Karpas-422 (cell line): ENCODE results near the gene EPHB1. TPM values are rescaled to one million over a fixed set of nuclear protein-coding genes. Genes with fewer than 3 reads are reported as not detected.

Source experiments
- DNase-seq: peaks from one replicate; pipeline ENCODE4 v3.0.0-alpha.2; 2015
- H2AFZ ChIP-seq: fragments of 200-600 bp; sonication (generic); 2 replicates; pipeline ENCODE4 v1.6.1; 2014; ENCODE audit warnings: antibody characterized with exemption, low read length, mixed read lengths
- H3K27ac ChIP-seq: fragments of 200-600 bp; sonication (generic); 2 replicates; pipeline ENCODE4 v1.5.1; 2014; ENCODE audit warnings: mild to moderate bottlenecking, low read length, moderate library complexity
- H3K27me3 ChIP-seq: fragments of 200-600 bp; sonication (generic); 2 replicates; pipeline ENCODE4 v1.6.1; 2014; ENCODE audit warnings: low read length, mixed read lengths
- H3K36me3 ChIP-seq: fragments of 200-600 bp; sonication (generic); 2 replicates; pipeline ENCODE4 v1.6.1; 2014; ENCODE audit warnings: low read length, mixed read lengths; ENCODE audit not compliant: insufficient read depth
- H3K4me1 ChIP-seq: fragments of 200-600 bp; sonication (generic); 2 replicates; pipeline ENCODE4 v1.6.1; 2014; ENCODE audit warnings: mild to moderate bottlenecking, low read length, mixed read lengths
- H3K4me2 ChIP-seq: fragments of 200-600 bp; sonication (generic); 2 replicates; pipeline ENCODE4 v1.6.1; 2014; ENCODE audit warnings: low read length, low read depth, mild to moderate bottlenecking; ENCODE audit not compliant: poor library complexity, severe bottlenecking
- H3K4me3 ChIP-seq: fragments of 200-600 bp; sonication (generic); 2 replicates; pipeline ENCODE4 v1.5.1; 2014; ENCODE audit warnings: mild to moderate bottlenecking, antibody characterized with exemption, low read length, mixed read lengths
- H3K79me2 ChIP-seq: fragments of 200-600 bp; sonication (generic); 2 replicates; pipeline ENCODE4 v1.6.1; 2014; ENCODE audit warnings: mild to moderate bottlenecking, low read length, mixed read lengths
- H3K9ac ChIP-seq: fragments of 200-600 bp; sonication (generic); 2 replicates; pipeline ENCODE4 v1.6.0; 2014; ENCODE audit warnings: low read length
- H3K9me2 ChIP-seq: fragments of 200-600 bp; sonication (generic), shearing (Covaris generic); replicated peaks from 2 replicates; pipeline ENCODE4 v1.6.0; 2014; ENCODE audit warnings: mild to moderate bottlenecking, low read length, moderate library complexity; ENCODE audit not compliant: insufficient read depth
- H3K9me3 ChIP-seq: fragments of 300-700, 200-600 bp; sonication (generic); 2 replicates; pipeline ENCODE4 v1.6.1; 2014; ENCODE audit warnings: low read length, mixed read lengths
- H4K20me1 ChIP-seq: fragments of 200-600 bp; sonication (generic); 2 replicates; pipeline ENCODE4 v1.6.1; 2014; ENCODE audit warnings: mild to moderate bottlenecking, antibody characterized with exemption, low read length, low read depth; ENCODE audit not compliant: insufficient read depth
- total RNA-seq: library from RNA; depleted of rRNA; stranded (reverse); fragments of >200 nt; shearing (Covaris generic); gene quantifications from 2 replicates; pipeline ENCODE4 v1.2.3, GENCODE V29; 2014; ENCODE audit warnings: low replicate concordance

EPHB1 gene
- total RNA-seq, 1 experiment from 2014 or later: 24.1 TPM

DNA sequence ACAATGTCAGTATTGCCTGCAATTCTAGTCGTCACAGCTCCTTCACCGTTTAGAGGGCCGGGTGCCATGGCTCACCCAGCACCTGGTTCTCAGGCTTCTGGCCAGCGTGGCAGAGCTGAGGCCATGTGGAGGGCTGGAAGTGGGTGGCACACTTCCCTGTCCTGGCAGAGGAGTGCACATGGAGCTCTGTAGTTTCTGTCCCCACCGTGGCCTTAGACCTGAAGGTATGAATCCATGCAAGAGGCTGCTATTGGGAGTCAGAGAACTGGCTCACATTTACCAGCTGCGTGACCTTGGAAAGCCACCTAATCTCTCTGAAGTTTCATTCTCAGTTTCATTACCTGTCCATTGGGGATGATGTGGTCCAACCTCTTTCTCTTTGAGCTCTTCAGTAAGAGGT is 22.2 kb downstream of the EPHB1 start:
- no peak for DNase-seq
- Histone ChIP-seq H3K36me3 (no peaks in the 10 kb centered on the region), H3K79me2 (no peaks in the 10 kb centered on the region), H3K9ac (no peak overlapping the region), H3K27ac (no peak overlapping the region), H3K4me3 (no peak overlapping the region), H3K4me2 (no peak overlapping the region), H3K27me3 (no peaks in the 10 kb centered on the region), H3K4me1 (peaks cover 11% of the 10 kb centered on the region), H3K9me2 (no peaks in the 10 kb centered on the region), H4K20me1 (no peaks in the 10 kb centered on the region), H2AFZ (no peak overlapping the region), H3K9me3 (no peaks in the 10 kb centered on the region)

DNA sequence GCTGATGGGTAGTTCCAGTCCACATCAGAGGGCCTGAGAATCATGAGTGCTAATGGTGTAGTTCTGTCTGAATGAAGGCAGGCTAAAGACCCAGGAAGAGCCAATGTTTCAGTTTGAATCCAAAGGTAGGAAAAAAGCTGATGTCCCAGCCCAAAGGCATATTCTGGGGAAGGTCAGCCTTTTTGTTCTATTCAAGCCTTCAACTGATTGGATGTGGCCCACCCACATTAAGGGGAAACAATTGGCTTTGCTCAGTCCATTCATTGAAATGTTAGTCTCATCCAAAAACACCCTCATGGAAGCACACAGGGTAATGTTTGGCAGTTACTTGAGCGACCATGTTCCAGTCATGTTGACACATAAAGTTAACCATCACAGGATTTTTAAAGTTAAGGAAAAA is 25.9 kb downstream of the EPHB1 start:
- Histone ChIP-seq H3K27ac (no peak overlapping the region), H3K9ac (no peak overlapping the region), H3K36me3 (no peaks in the 10 kb centered on the region), H3K4me3 (no peak overlapping the region), H3K9me3 (no peaks in the 10 kb centered on the region), H3K79me2 (no peaks in the 10 kb centered on the region), H3K4me2 (no peak overlapping the region), H3K27me3 (no peaks in the 10 kb centered on the region), H2AFZ (no peak overlapping the region), H4K20me1 (no peaks in the 10 kb centered on the region), H3K4me1 (peaks cover 10% of the 10 kb centered on the region), H3K9me2 (no peaks in the 10 kb centered on the region)
- no peak for DNase-seq

DNA sequence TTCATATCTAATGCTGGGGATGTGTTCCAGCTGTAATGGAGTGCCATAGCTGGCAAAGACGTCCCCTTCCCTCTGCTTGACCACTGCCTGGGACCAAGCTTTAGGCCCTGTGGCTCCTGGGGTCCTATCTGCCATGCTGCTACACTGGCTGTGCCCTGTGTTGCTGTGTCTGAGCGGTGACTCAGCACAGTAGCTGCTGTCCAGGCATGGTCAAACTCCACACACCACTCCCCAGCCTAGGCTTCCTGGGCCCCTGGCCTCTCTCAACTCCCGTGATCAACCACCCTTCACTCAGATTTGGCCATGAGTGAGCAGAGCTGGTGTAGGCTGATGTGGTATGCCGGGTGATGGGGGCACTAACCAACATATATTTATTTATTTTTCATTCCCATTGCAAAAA is 27.0 kb downstream of the EPHB1 start:
- no peak for DNase-seq
- H3K79me2 ChIP-seq: no peaks in the 10 kb centered on the region
- H3K36me3 ChIP-seq: no peaks in the 10 kb centered on the region
- no peak overlapping the region for H3K27ac ChIP-seq
- no peaks in the 10 kb centered on the region for H3K9me3 ChIP-seq
- H3K9ac ChIP-seq: no peak overlapping the region
- H3K4me2 ChIP-seq: no peak overlapping the region
- no peaks in the 10 kb centered on the region for H3K9me2 ChIP-seq
- no peaks in the 10 kb centered on the region for H4K20me1 ChIP-seq
- H3K4me3 ChIP-seq: no peak overlapping the region
- H3K4me1 ChIP-seq: peaks cover 18% of the 10 kb centered on the region
- H3K27me3 ChIP-seq: no peaks in the 10 kb centered on the region
- H2AFZ ChIP-seq: no peak overlapping the region

DNA sequence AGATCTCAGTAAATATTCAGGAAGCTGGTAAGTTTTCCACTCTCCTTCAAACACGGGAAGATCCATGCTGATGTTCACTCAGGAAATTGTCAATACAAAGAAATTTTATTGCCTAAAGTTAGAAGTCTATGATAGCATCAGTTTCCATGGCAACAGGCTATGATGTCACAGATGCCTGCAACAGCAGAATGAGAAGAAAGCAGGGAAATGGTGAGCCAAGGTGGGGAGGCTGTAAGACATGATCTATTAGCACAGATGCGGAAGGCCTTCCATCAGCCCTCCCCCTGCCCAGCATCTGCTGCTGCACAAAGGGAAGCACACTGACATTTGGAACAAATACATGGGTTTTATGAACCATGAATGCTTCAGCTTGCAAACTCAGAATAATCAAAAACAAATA is 28.6 kb downstream of the EPHB1 start:
- Histone ChIP-seq H4K20me1 (no peaks in the 10 kb centered on the region), H3K9me2 (no peaks in the 10 kb centered on the region), H3K9ac (no peak overlapping the region), H3K4me1 (peaks cover 25% of the 10 kb centered on the region), H3K4me3 (no peak overlapping the region), H3K79me2 (no peaks in the 10 kb centered on the region), H3K36me3 (no peaks in the 10 kb centered on the region), H3K27ac (no peak overlapping the region), H3K9me3 (no peaks in the 10 kb centered on the region), H2AFZ (no peak overlapping the region), H3K4me2 (no peak overlapping the region), H3K27me3 (no peaks in the 10 kb centered on the region)
- DNase-seq: no peak

DNA sequence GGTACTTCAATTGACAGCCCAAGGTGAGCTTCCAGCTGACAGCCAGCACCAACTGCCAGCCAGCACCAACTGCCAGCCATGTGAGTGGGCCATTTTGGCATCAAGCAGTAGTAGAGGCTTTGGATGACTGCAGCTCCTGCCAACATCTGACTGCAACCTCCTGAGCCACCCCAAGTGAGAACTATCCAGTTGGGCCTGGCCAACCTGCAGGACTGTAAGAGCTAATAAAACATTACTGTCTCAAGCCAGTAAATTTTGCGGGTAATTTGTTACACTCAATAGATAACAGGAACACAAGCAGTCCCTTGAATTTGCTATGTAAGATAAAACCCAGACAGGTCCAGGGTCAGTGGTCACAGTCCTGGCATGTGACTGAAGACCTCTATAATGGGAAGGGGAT is 29.7 kb downstream of the EPHB1 start:
- no peak overlapping the region for H3K9ac ChIP-seq
- H3K4me2 ChIP-seq: no peak overlapping the region
- no peaks in the 10 kb centered on the region for H4K20me1 ChIP-seq
- no peak overlapping the region for H2AFZ ChIP-seq
- H3K4me1 ChIP-seq: peaks cover 25% of the 10 kb centered on the region
- no peaks in the 10 kb centered on the region for H3K27me3 ChIP-seq
- H3K9me3 ChIP-seq: no peaks in the 10 kb centered on the region
- no peaks in the 10 kb centered on the region for H3K79me2 ChIP-seq
- DNase-seq: no peak
- no peaks in the 10 kb centered on the region for H3K9me2 ChIP-seq
- H3K27ac ChIP-seq: no peak overlapping the region
- H3K4me3 ChIP-seq: no peak overlapping the region
- no peaks in the 10 kb centered on the region for H3K36me3 ChIP-seq

DNA sequence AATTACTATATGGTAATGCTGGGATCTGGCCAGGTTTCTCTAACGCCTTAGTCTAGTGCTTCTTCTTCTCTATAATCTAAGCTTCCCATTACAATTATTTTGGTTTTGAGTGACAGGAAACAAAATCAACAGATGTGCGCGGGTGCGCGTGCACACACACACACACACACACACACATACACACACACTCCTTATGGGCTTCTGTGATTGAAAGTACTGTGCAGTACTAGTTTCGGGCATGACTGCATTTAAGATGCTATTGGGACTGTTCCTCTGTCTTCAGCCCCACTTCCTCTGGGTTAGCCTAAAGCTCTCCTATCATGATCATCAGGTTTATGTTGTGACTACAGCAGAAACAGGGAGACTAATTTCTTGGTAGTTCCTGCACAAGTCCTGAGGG is 32.2 kb downstream of the EPHB1 start:
- Histone ChIP-seq H3K9ac (no peak overlapping the region), H3K36me3 (no peaks in the 10 kb centered on the region), H3K4me3 (no peak overlapping the region), H2AFZ (no peak overlapping the region), H3K4me2 (no peak overlapping the region), H3K79me2 (no peaks in the 10 kb centered on the region), H3K9me2 (no peaks in the 10 kb centered on the region), H3K27me3 (no peaks in the 10 kb centered on the region), H4K20me1 (no peaks in the 10 kb centered on the region), H3K9me3 (no peaks in the 10 kb centered on the region), H3K4me1 (peaks cover 25% of the 10 kb centered on the region), H3K27ac (no peak overlapping the region)
- no peak for DNase-seq

DNA sequence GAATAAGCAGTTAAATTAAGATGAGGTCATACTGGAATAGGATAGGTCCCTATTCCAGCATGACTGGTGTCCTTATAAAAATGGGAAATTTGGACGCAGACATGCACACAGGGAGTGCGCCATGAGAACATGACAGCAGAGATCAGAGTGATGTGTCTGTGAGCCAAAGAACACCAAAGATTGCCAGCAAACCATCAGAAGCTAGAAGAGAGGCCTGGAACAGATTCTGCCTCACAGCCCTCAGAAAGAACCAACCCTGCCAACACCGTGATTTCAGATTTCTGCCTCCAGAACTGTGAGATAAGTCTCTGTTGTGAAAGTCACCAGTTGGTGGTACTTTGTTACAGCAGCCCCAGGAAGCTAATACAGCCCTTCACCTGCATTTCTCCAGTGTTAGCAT is 34.7 kb downstream of the EPHB1 start:
- H3K9me3 ChIP-seq: no peaks in the 10 kb centered on the region
- H3K4me3 ChIP-seq: no peak overlapping the region
- H3K9ac ChIP-seq: no peak overlapping the region
- H3K36me3 ChIP-seq: no peaks in the 10 kb centered on the region
- peaks cover 38% of the 10 kb centered on the region for H3K4me1 ChIP-seq
- H3K79me2 ChIP-seq: no peaks in the 10 kb centered on the region
- H2AFZ ChIP-seq: no peak overlapping the region
- no peaks in the 10 kb centered on the region for H4K20me1 ChIP-seq
- H3K4me2 ChIP-seq: no peak overlapping the region
- DNase-seq: no peak
- H3K27ac ChIP-seq: no peak overlapping the region
- no peaks in the 10 kb centered on the region for H3K27me3 ChIP-seq
- H3K9me2 ChIP-seq: no peaks in the 10 kb centered on the region

DNA sequence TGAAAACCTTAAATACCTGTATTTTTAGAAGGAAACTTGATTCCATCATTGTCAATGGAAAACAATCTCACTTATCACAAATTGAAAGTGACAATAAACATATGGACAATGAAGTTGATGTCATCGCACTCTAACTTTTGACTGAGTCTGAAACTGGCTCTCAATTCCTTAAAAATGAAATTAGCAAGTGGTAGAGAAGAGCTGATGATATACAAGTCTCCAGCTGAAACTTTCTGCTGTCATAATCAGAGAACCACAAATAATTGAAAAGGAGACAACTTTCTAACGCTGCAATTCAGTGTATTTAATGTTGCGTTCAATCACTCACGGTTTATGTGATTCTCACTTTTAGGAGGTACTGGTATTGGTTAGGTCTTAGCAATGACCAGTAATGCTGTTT is 37.5 kb downstream of the EPHB1 start:
- no peaks in the 10 kb centered on the region for H3K27me3 ChIP-seq
- no peak overlapping the region for H3K4me2 ChIP-seq
- H3K9me3 ChIP-seq: no peaks in the 10 kb centered on the region
- H3K36me3 ChIP-seq: no peaks in the 10 kb centered on the region
- no peak overlapping the region for H2AFZ ChIP-seq
- no peaks in the 10 kb centered on the region for H3K79me2 ChIP-seq
- H3K4me1 ChIP-seq: peaks cover 36% of the 10 kb centered on the region
- H3K27ac ChIP-seq: no peak overlapping the region
- no peak overlapping the region for H3K9ac ChIP-seq
- H3K4me3 ChIP-seq: no peak overlapping the region
- no peak for DNase-seq
- no peaks in the 10 kb centered on the region for H3K9me2 ChIP-seq
- no peaks in the 10 kb centered on the region for H4K20me1 ChIP-seq
